GM13976 (cell line): ENCODE measurements around the gene PFDN4.

Experiments used
- DNase-seq: peaks from one replicate; pipeline ENCODE4 v3.0.0; 2012; ENCODE audit warnings: low spot score
- in situ Hi-C: fragments of 300-500 bp; cut with MboI; formaldehyde crosslinking; loops from one replicate; pipeline ENCODE4 v1.12.0; 2022; ENCODE audit warnings: low sequenced_read_pairs, mixed read lengths, inconsistent platforms; ENCODE audit not compliant: unreplicated experiment
- TF ChIP-seq, protein P1 (sequence below): IDR thresholded peaks from 2 replicates; pipeline ENCODE4 v1.5.1; 2012; ENCODE audit warnings: borderline replicate concordance, mild to moderate bottlenecking; ENCODE audit not compliant: insufficient read depth; ENCODE audit errors: extremely low read depth, missing control alignments, control extremely low read depth

PFDN4 gene

DNA sequence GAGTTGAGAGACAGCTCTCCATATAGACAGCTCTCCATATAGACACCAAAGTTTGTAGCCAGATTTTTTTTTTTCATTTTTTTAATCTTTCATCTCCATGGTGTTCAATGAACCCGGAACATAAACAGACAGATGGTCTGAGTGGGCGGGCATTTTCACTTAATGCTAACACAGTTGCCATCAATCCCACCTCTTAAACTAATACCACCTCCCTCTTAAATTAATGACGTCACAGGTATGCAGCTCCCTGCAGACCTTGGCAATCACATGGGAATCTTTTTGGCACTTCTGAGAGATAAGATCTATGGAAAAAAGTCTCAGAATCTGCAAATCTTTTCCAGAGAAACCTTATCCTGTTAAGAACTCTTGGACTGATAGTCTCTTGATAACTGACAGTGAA lies 43.2 kb downstream of the PFDN4 start:
- TF ChIP-seq, protein P1, sequence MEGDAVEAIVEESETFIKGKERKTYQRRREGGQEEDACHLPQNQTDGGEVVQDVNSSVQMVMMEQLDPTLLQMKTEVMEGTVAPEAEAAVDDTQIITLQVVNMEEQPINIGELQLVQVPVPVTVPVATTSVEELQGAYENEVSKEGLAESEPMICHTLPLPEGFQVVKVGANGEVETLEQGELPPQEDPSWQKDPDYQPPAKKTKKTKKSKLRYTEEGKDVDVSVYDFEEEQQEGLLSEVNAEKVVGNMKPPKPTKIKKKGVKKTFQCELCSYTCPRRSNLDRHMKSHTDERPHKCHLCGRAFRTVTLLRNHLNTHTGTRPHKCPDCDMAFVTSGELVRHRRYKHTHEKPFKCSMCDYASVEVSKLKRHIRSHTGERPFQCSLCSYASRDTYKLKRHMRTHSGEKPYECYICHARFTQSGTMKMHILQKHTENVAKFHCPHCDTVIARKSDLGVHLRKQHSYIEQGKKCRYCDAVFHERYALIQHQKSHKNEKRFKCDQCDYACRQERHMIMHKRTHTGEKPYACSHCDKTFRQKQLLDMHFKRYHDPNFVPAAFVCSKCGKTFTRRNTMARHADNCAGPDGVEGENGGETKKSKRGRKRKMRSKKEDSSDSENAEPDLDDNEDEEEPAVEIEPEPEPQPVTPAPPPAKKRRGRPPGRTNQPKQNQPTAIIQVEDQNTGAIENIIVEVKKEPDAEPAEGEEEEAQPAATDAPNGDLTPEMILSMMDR: no peak

DNA sequence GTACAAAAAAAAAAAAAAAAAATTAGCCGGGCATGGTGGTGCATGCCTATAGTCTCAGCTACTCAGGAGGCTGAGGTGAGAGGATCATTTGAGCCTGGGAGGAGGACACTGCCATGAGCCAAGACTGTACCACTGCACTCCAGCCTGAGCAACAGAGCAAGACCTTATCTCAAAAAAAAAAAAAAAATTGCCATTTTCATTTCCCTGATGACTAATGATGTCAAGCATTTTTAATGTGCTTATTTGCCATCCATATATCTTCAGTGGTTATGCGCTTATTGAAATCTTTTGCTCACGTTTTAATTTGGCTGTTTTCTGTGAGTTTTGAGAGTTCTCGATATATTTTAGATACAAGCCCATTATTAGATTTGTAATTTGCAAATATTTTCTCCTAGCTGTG lies 46.7 kb downstream of the PFDN4 start:
- no peak for DNase-seq
- in situ Hi-C loops: no loop called here
- TF ChIP-seq, protein P1: no peak

More for the DNA sequence above, 43.2 kb downstream of the PFDN4 start:
- no peak for DNase-seq
- in situ Hi-C loops: no loop called here

DNA sequence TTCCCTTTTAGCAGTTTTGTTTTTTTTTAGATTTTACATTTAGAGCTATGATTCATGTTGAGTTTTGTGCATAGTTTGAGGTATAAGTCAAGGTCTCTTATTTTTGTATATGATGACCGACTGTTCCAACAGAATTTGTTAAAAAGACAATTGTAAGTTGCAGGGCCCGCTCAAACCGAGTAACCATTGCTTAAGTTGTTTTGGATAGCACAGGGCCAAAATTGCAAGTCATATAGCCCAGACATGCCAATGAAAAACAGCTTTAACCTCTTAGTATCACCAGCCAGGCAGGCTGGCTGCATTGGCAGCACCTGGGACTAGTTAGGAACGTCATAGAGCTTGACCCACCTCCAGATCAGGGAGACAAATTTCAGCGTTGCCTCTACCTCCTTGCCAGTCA lies 47.3 kb downstream of the PFDN4 start:
- TF ChIP-seq, protein P1: no peak
- in situ Hi-C loops: no loop called here
- DNase-seq: no peak

DNA sequence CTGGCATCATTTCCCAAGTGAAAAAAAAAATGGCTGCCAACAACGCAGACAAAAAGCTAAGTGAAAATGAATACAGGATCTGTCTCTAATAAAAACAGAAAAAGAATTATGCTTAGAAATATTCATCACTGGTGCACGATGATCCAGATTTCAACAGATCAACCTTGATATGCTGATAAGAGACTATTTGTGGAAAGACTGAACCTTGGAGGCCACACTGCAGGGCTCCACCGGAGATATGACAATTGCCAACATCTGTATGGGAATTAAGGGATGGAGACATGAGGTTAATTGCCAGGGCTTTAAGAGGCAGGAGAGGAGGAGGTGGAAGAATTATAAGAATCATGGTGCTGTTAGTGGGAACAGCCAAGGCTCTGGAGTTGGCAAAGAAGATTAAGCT lies 48.3 kb downstream of the PFDN4 start:
- no peak for DNase-seq
- in situ Hi-C loops: no loop called here
- TF ChIP-seq, protein P1: no peak

DNA sequence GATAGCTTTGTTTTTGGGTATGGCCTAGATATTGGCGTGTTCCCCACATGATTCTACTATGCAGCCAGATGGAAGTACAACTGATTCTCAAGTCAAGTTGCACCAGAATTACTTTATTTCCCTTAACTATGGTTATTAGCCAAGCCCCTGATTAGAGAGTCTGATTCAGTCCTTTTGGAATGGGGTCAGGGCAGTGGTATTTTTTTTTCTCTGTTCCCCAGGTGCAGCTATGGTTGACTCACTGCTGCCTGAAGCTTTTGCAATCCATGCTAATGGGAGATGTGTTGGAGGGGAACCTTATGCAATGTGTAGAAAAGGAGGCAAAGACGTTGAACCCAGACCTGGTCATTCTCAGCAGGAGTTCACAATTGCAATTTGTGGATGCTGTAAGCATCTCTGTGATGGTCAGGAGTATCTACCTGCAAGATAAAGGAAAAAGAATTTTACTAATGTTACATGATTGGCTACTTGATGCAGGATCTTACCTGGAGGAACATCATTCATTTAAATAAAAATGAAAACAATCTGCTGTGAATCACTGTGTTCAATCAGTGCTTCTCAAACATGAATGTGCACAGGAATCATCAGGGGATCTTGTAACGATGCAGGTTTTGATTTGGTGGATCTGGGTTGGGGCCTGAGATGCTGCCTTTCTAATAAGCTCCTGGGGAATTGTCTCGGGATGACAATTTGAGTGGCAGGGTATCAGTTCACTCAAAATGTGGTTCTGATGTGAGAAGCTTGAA lies 49.4 kb downstream of the PFDN4 start:
- in situ Hi-C loops: no loop called here
- no peak for DNase-seq
- TF ChIP-seq, protein P1: no peak

DNA sequence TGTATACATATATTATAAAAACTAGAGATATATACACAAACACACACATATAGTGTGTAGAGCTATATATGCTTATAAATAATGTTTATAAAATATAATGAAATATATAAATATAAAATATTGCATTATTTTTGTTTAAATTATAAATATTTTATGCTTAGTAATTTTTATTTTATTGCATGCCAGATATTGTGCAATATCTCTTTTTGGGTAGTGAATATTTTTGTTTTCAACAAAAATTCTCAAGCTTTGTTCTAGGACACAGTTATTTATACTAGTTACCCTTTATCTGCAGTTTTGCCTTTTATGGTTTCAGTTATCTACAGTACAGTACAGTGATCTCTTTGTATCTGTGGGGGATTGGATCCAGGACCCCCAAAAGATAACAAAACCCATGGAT lies 52.2 kb downstream of the PFDN4 start:
- TF ChIP-seq, protein P1: no peak
- DNase-seq: no peak
- in situ Hi-C loops: no loop called here
